ENCODE measurements around the gene ATG9A.

- TF ChIP-seq CTCF (IDR thresholded peaks at IDR 0.05; ENCODE audit: low read depth, low read length) (no peak), POLR2A (IDR thresholded peaks at IDR 0.05; ENCODE audit: extremely low read depth, insufficient read length) (peak; percentile 81)
Measured at GRCh38 chr2:219229305-219230058, at the start of gene ATG9A, which contains the start of gene ANKZF1.
